H9 (cell line): ENCODE results near the gene SIPA1. TPM values are rescaled to one million over a fixed set of nuclear protein-coding genes. Genes with fewer than 3 reads are reported as not detected.

Source experiments
- DNase-seq: peaks from one replicate; pipeline ENCODE4 v3.0.0-alpha.2; 2017
- H2AFZ ChIP-seq: one replicate; pipeline ENCODE4 v1.6.1; 2013; ENCODE audit warnings: mild to moderate bottlenecking, low read length, control low read depth, moderate library complexity
- H2AK5ac ChIP-seq: 2 replicates; pipeline ENCODE4 v1.6.1; 2013; ENCODE audit warnings: low read length, control low read depth, mixed read lengths; ENCODE audit not compliant: insufficient read length
- H2BK120ac ChIP-seq: one replicate; pipeline ENCODE4 v1.6.1; 2013; ENCODE audit warnings: low read depth, mild to moderate bottlenecking, low read length, control low read depth, inconsistent platforms; ENCODE audit not compliant: poor library complexity, severe bottlenecking
- H2BK12ac ChIP-seq: 2 replicates; pipeline ENCODE4 v1.6.1; 2013; ENCODE audit warnings: low read length, control low read depth, mixed read lengths, low read depth; ENCODE audit not compliant: insufficient read length
- H2BK15ac ChIP-seq: 2 replicates; pipeline ENCODE4 v1.6.1; 2013; ENCODE audit warnings: low read depth, low read length, control low read depth
- H2BK20ac ChIP-seq: one replicate; pipeline ENCODE4 v1.6.1; 2013; ENCODE audit warnings: low read depth, mild to moderate bottlenecking, low read length, control low read depth, inconsistent platforms; ENCODE audit not compliant: poor library complexity, severe bottlenecking
- H2BK5ac ChIP-seq: 2 replicates; pipeline ENCODE4 v1.6.1; 2013; ENCODE audit warnings: low read length, control low read depth, mixed read lengths; ENCODE audit not compliant: insufficient read length
- H3K14ac ChIP-seq: 2 replicates; pipeline ENCODE4 v1.6.1; 2013; ENCODE audit warnings: low read length, control low read depth; ENCODE audit not compliant: insufficient read depth
- H3K18ac ChIP-seq: 2 replicates; pipeline ENCODE4 v1.6.1; 2013; ENCODE audit warnings: low read depth, mild to moderate bottlenecking, mixed read lengths, low read length, control low read depth; ENCODE audit not compliant: insufficient read length
- H3K23ac ChIP-seq: 2 replicates; pipeline ENCODE4 v1.6.1; 2013; ENCODE audit warnings: low read length, control low read depth, mixed read lengths, low read depth; ENCODE audit not compliant: insufficient read length
- H3K23me2 ChIP-seq: 2 replicates; pipeline ENCODE4 v1.6.1; 2013; ENCODE audit warnings: low read depth, mild to moderate bottlenecking, mixed read lengths, low read length, control low read depth; ENCODE audit not compliant: insufficient read length, poor library complexity, severe bottlenecking
- H3K27ac ChIP-seq: 2 replicates; pipeline ENCODE4 v1.5.1; 2013; ENCODE audit warnings: low read length, control low read depth, mixed read lengths, low read depth; ENCODE audit not compliant: insufficient read length
- H3K27me3 ChIP-seq: 2 replicates; pipeline ENCODE4 v1.6.1; 2013; ENCODE audit warnings: low read length, control low read depth, inconsistent platforms; ENCODE audit not compliant: insufficient read depth
- H3K4ac ChIP-seq: 2 replicates; pipeline ENCODE4 v1.6.1; 2013; ENCODE audit warnings: low read depth, mild to moderate bottlenecking, control low read depth, inconsistent platforms, low read length, moderate library complexity
- H3K4me1 ChIP-seq: 2 replicates; pipeline ENCODE4 v1.6.1; 2013; ENCODE audit warnings: low read length, control low read depth, inconsistent platforms; ENCODE audit not compliant: insufficient read depth
- H3K4me2 ChIP-seq: 2 replicates; pipeline ENCODE4 v1.6.1; 2013; ENCODE audit warnings: low read length, control low read depth, mixed read lengths; ENCODE audit not compliant: insufficient read length, insufficient read depth
- H3K56ac ChIP-seq: 2 replicates; pipeline ENCODE4 v1.6.1; 2013; ENCODE audit warnings: low read depth, mild to moderate bottlenecking, mixed read lengths, low read length, control low read depth; ENCODE audit not compliant: insufficient read length
- H3K79me1 ChIP-seq: 2 replicates; pipeline ENCODE4 v1.6.1; 2013; ENCODE audit warnings: low read depth, mild to moderate bottlenecking, moderate library complexity, low read length, control low read depth, inconsistent platforms; ENCODE audit not compliant: insufficient read depth, poor library complexity, severe bottlenecking
- H3K79me2 ChIP-seq: 2 replicates; pipeline ENCODE4 v1.6.1; 2013; ENCODE audit warnings: low read length, control low read depth, inconsistent platforms; ENCODE audit not compliant: insufficient read depth
- H3K9ac ChIP-seq: 2 replicates; pipeline ENCODE4 v1.6.1; 2013; ENCODE audit warnings: low read length, control low read depth, mixed read lengths; ENCODE audit not compliant: insufficient read length; ENCODE audit errors: extremely low read depth
- H3K9me3 ChIP-seq: one replicate; pipeline ENCODE4 v1.6.1; 2013; ENCODE audit warnings: low read depth, low read length, inconsistent platforms; ENCODE audit not compliant: control insufficient read depth
- H3T11ph ChIP-seq: one replicate; pipeline ENCODE4 v1.6.1; 2013; ENCODE audit warnings: mild to moderate bottlenecking, low read length, control low read depth, inconsistent platforms
- H4K20me1 ChIP-seq: one replicate; pipeline ENCODE4 v1.6.1; 2013; ENCODE audit not compliant: control insufficient read depth, insufficient read length, insufficient read depth
- H4K5ac ChIP-seq: 2 replicates; pipeline ENCODE4 v1.6.1; 2013; ENCODE audit warnings: low read depth, mild to moderate bottlenecking, mixed read lengths, low read length, control low read depth; ENCODE audit not compliant: insufficient read length
- H4K8ac ChIP-seq: replicated peaks from 2 replicates; pipeline ENCODE4 v1.6.1; 2013; ENCODE audit warnings: low read length, control low read depth, mixed read lengths, low read depth; ENCODE audit not compliant: insufficient read length
- H4K91ac ChIP-seq: 2 replicates; pipeline ENCODE4 v1.6.1; 2013; ENCODE audit warnings: low read depth, mild to moderate bottlenecking, moderate library complexity, mixed read lengths, low read length, control low read depth; ENCODE audit not compliant: insufficient read length
- H3K27ac Mint-ChIP-seq, 3 experiments: 2 replicates in 2 of 3; 3 replicates in 1 of 3; pipeline ENCODE4 v1.8.0; 2020 to 2021; ENCODE audit warnings: mixed read lengths in 3 of 3, mild to moderate bottlenecking in 1 of 3, moderate library complexity in 1 of 3
- H3K27me3 Mint-ChIP-seq: 2 replicates; pipeline ENCODE4 v1.8.0; 2021; ENCODE audit warnings: low read depth, mild to moderate bottlenecking, moderate library complexity, mixed read lengths
- H3K36me3 Mint-ChIP-seq, 3 experiments: 2 replicates in 2 of 3; 3 replicates in 1 of 3; pipeline ENCODE4 v1.8.0; 2020 to 2021; ENCODE audit warnings: low read depth in 3 of 3, mixed read lengths in 3 of 3; ENCODE audit not compliant: insufficient read depth in 1 of 3
- H3K4me1 Mint-ChIP-seq, 2 experiments: 2 replicates each; pipeline ENCODE4 v1.8.0; 2020; ENCODE audit warnings: mixed read lengths in 2 of 2
- H3K4me3 Mint-ChIP-seq, 2 experiments: 2 replicates in 1 of 2; 3 replicates in 1 of 2; pipeline ENCODE4 v1.8.0; 2020 to 2021; ENCODE audit warnings: mild to moderate bottlenecking in 2 of 2, mixed read lengths in 2 of 2, moderate library complexity in 1 of 2
- H3K9me3 Mint-ChIP-seq, 2 experiments: 2 replicates in 1 of 2; 3 replicates in 1 of 2; pipeline ENCODE4 v1.8.0; 2020; ENCODE audit warnings: mild to moderate bottlenecking in 2 of 2, mixed read lengths in 2 of 2, moderate library complexity in 1 of 2
- WGBS: extraction: QIAGEN DNeasy Blood & Tissue Kit; methylation state at CpG from one replicate; pipeline ENCODE4 v1.1.7; 2013; ENCODE audit warnings: missing lambda C conversion rate, low lambda C conversion rate, mixed read lengths; ENCODE audit not compliant: insufficient read length; ENCODE audit errors: extremely low coverage; 5-methylcytosine and 5-hydroxymethylcytosine counted together
- total RNA-seq: library from RNA; stranded (reverse); gene quantifications from 2 replicates; pipeline ENCODE4 v1.2.1, GENCODE V29; 2021
- TF ChIP-seq, protein P1 (sequence below): fragments of 200-600 bp; sonication (generic); conservative IDR thresholded peaks from 3 replicates; pipeline ENCODE4 v1.8.0; 2021; ENCODE audit warnings: antibody characterized with exemption, mild to moderate bottlenecking

SIPA1 gene
- total RNA-seq, 1 experiment from 2014 or later, result 32.0 TPM

DNA sequence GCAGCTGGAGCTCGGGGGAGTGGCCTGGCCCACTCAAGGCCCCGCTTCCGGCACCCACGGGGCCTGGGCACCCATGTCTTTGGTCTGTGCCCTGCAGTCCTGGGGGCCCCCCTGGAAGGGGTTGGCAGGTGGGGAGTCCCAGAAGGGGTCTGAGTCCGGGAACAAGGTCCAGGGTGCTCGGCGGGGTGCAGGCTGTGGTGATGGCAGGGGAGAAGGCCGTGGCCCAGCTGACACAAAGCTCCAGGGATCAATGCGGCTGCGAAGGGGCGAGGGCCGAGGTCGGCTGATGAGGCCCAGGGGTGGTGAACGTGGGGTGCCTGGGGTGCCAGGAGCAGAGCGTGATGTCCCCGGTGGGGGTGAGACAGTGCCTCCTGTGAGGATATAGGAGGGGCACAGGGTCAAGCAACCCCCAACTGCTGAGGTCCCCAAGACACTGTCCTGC, 39.6 kb upstream of the SIPA1 start:
- Mint-ChIP-seq H3K4me3 (no peak overlapping the region), H3K27ac (no peak overlapping the region), H3K27me3 (peaks cover 16% of the 10 kb centered on the region), H3K4me1 (peaks cover 1 to 4% of the 10 kb centered on the region in 2 experiments; a peak in 3 of 4 replicates), H3K36me3 (peaks cover 4 to 20% (median 10%) of the 10 kb centered on the region in 3 experiments), H3K9me3 (no peaks in the 10 kb centered on the region)
- H3K9ac ChIP-seq, result no peak overlapping the region
- H4K20me1 ChIP-seq, result no peaks in the 10 kb centered on the region
- no peak overlapping the region for H3K14ac ChIP-seq
- H3K4me1 ChIP-seq, result no peaks in the 10 kb centered on the region; the same call in 1 of the 2 replicates
- TF ChIP-seq, protein P1, sequence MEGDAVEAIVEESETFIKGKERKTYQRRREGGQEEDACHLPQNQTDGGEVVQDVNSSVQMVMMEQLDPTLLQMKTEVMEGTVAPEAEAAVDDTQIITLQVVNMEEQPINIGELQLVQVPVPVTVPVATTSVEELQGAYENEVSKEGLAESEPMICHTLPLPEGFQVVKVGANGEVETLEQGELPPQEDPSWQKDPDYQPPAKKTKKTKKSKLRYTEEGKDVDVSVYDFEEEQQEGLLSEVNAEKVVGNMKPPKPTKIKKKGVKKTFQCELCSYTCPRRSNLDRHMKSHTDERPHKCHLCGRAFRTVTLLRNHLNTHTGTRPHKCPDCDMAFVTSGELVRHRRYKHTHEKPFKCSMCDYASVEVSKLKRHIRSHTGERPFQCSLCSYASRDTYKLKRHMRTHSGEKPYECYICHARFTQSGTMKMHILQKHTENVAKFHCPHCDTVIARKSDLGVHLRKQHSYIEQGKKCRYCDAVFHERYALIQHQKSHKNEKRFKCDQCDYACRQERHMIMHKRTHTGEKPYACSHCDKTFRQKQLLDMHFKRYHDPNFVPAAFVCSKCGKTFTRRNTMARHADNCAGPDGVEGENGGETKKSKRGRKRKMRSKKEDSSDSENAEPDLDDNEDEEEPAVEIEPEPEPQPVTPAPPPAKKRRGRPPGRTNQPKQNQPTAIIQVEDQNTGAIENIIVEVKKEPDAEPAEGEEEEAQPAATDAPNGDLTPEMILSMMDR, result no peak
- no peaks in the 10 kb centered on the region for H3K79me1 ChIP-seq
- H3K27me3 ChIP-seq, result no peaks in the 10 kb centered on the region; the same call in 1 of the 2 replicates
- H3K9me3 ChIP-seq, result no peaks in the 10 kb centered on the region
- no peak overlapping the region for H2BK15ac ChIP-seq
- no peak overlapping the region for H4K91ac ChIP-seq
- no peak overlapping the region for H2BK20ac ChIP-seq
- no peak for DNase-seq
- no peaks in the 10 kb centered on the region for H3K79me2 ChIP-seq
- no peak overlapping the region for H4K5ac ChIP-seq
- H3K23me2 ChIP-seq, result no peaks in the 10 kb centered on the region
- H3K4ac ChIP-seq, result no peak overlapping the region
- H3K56ac ChIP-seq, result no peak overlapping the region
- no peak overlapping the region for H2BK12ac ChIP-seq
- no peak overlapping the region for H2BK120ac ChIP-seq
- no peak overlapping the region for H3T11ph ChIP-seq
- H2AFZ ChIP-seq, result no peak overlapping the region
- no peak overlapping the region for H3K18ac ChIP-seq
- WGBS, result no CpG with 5 or more reads among the region's 16 CpGs
- H3K4me2 ChIP-seq, result no peak overlapping the region
- no peak overlapping the region for H3K23ac ChIP-seq
- no peak overlapping the region for H3K27ac ChIP-seq
- H4K8ac ChIP-seq, result no peak overlapping the region
- H2AK5ac ChIP-seq, result no peak overlapping the region
- no peak overlapping the region for H2BK5ac ChIP-seq
